Occipital lobe (tissue), 3 donors: Measurements from ENCODE around the gene CRX. TPM values are rescaled to one million over a fixed set of nuclear protein-coding genes. Genes with fewer than 3 reads are reported as not detected.
"Not testable (repeated sequence)": the region's sequence is repeated elsewhere in the genome, so short reads cannot be mapped to it uniquely, and the experiment has no call there.

Experiments used
- DNase-seq: peaks from one replicate; lab custom pipeline; 2025; lab: John Stamatoyannopoulos, UW
- small RNA-seq: library from RNA; depleted of rRNA; stranded (forward); fragments of <200 nt; gene quantifications from one replicate; pipeline ENCODE3, GENCODE V24; 2014
- total RNA-seq: library from RNA; depleted of rRNA; stranded (reverse); fragments of >200 nt; gene quantifications from one replicate; pipeline ENCODE4 v1.2.3, GENCODE V29; 2014

CRX gene
- total RNA-seq, 1 donor from 2014 or later: not detected

DNA sequence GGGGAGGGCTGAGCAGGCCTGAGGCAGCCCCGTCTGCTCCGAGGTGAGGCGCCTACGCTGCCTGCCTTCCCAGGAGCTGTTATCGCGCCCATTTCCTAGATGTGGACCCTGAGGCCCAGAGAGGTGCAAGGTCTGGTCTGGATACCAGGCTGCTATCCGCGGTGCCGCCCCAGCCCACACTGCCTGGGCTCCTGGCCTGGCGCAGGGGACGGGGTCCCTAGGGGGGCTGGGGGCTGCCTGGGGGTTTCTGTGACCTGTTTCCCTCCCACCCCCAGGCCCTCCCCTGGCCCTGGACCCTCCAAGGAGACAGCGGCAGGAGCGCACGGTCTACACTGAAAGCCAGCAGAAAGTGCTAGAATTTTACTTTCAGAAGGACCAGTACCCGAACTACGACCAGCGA is 38.1 kb downstream of the CRX start:
- DNase-seq: not testable (repeated sequence)

DNA sequence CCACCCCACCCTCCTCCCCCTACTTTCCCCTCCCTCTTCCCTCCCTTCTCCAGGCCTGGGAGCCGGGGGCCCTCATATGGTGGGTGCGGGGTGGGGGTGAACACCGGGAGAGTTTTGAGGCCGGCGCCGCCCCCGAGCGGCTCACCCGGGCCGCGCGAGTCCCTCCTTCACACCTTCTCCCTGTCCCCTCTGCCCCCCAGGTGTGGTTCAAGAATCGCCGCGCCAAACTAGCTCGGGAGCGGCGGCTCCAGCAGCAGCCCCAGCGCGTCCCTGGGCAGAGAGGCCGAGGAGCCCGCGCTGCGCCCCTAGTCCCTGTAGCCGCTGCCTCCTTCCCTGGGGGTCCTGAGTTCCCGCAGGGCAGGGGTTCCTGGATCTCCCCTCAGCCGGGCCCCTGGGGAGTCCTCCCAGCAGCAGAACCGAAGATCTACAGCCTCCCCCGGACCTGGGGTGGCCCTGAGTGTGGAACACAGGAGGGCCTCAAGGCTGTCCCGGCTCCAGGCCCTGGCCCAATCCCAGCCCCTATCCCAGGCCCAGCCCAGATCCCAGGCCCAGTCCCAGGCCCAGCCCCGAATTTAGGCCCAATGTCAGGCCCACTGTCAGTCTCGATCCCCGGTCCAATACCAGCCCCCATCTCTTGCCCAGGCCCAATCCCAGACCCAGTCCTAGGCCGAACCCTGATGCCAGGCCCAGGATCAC is 39.0 kb downstream of the CRX start:
- no peak for DNase-seq

DNA sequence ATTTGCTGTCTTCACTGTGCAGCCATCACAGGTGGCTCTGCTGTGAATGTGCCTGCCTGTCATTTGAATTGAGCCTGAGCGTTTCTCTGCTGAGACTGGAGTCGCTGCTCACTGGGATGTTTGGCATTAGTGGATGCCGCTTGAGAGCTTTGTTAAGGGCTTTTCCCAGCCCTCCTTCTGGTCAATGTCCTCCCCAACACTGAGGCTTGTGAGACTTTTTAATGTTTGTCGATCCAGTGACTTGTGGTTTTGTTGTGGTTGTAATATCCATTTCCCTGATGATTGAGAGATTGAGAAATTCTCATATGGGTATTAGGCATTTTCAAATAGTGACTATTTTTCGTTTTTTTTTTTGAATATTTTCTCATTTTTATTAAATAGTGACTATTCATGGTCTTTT is 39.9 kb downstream of the CRX start:
- DNase-seq: no peak

DNA sequence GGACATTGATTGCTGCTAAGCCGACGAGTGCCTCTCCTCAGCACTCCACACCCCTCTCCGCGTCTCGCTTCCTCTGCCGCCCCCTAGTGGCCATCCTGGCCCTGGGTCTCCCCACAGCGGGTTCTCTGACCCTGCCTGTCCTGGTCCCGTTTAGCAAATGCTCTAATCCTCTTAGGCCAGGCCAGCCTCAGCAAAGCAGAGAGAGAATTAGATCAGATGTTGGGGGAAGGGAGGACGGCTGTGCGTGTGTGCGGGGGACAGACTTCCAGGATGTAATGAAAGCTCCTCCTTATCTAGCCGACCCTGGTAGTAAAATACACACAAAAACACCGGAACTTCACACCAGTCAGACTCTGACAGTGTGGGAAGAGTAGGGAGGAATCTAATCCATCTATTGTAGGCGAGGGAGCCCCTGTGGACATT is 41.8 kb downstream of the CRX start:
- peak; percentile 31 for DNase-seq

DNA sequence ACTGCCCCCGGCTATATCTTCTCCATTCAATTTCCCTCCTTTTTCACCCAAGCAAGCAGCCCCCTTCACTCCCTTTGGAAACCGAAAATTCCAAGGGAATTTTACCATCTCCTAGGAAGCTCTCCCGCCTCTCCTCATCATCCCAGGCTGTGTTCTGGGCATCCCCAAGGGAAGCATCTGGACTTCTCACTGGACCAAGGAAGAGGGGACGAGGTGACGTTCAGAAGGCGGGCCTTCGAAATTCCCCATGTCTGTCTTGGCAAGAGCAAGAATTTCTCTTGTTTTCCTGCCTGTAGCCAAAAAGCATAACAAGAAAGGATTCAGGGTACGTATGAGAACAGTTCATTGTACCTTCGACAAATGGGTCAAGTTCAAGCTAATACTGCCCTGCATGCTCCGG is 43.4 kb downstream of the CRX start:
- DNase-seq: no peak

DNA sequence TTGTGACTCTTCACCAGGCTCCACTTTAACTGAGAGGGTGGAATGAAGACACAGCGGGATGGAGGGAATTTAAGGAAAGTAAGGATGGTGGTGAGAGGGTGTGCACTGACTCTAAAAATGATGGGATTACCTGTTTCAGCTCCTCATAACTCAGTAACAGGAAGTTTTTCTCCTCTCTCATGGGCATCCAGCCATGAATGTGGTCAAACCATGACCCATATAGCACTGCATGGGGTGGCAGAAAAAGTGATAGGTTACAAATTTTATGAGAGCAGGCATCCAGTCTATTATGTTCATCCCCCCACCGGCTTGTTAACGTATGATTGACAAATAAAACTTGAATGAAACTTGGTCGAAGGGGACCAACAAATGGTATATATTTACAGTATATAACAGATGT is 57.2 kb downstream of the CRX start:
- no peak for DNase-seq

DNA sequence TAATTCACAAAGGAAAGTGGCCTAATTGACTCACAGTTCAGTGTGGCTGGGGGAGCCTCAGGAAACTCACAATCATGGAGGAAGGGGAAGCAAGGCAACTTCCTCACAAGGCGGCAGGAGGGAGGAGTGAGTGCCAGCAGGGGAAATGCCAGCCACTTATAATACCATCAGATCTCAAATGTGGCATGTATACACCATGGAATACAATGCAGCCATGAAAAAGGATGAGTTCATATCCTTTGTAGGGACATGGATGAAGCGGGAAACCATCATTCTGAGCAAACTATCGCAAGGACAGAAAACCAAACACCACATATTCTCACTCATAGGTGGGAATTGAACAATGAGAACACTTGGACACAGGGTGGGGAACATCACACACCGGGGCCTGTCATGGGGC is 57.6 kb downstream of the CRX start:
- not testable (repeated sequence) for DNase-seq

DNA sequence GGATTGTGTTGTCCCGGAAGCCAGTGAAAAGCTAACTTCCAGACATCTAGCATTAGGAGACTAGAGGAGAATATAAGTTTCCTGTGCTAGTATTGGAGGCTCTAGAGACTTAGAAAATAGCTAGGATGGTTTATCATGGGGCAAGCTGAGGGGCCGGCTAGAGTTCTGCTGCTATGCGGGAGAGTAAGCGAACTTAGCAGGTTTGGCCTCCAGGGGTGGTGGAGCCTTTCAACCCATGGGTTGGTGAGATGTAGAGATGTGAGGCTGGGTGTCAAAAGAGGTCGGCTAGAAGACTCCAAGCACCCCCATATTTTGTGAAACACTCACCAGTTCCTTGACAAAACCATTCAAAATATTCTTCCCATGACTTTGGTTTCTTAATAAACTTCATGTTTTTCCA is 60.0 kb downstream of the CRX start:
- no peak for DNase-seq

DNA sequence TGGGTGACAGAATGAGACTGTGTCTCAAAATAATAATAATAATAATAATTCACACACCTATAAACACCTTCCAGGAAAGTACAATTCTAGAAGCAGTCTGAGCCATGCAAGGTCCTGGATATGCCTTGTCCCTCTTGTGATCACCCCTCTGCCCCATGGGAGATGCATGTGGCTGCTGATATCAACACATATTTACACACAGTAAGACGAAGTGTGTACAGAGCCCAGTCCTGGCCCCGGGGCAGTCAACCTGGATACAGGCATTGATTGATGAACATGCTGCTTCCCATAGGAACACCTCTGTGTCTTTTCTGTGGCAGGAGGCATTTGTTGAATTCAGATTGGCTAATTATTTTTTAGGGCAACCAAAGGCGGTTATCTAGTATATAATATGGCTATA is 61.2 kb downstream of the CRX start:
- no peak for DNase-seq

DNA sequence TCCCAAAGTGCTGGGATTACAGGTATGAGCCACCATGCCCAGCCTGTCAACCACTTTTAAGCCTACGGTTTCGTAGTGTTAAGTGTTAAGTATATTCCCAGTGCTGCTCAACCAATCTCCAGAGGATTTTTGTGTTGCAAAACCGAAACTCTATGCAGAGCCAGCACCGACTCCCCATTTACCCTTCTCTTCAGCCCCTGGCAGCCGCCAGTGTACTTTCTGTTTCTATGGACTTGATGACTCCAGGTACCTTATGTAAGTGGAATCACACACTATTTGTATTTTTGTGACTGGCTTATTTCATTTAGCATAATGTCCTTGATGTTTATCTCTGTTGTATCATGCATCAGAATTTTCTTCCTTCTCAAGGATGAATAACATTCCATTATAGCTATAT is 63.3 kb downstream of the CRX start:
- DNase-seq: no peak

DNA sequence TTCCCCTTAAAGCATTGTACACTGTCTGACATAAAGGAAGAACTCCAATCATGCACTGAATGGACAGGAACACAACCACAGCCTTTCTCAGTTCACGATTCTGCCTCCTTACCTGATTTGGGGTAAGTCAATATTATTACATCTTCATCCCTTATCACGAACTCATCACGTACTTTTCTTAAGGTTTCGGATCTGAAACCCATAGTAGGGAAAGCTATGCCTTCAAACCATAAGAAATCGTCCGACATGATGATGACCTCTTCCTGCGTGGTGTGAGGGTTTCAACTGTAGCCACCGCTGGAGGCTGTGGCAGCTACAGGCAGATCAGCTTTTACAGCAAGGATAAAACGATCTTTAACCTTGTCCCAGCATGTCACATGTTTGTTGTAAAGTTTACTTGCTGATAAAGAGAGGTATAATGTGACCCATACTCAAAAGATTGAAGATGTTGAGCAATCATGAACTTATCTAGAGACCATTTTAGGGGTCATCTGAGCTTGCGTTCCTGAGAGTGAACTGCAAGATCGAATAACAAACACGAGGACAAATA is 64.3 kb downstream of the CRX start, which contains the start of gene SULT2A1:
Gene SULT2A1, minus strand, starts transcription at position 306 of the 550 bp plus-strand sequence. Its CDS starts 58 bp downstream, at position 248.
- no peak for DNase-seq

DNA sequence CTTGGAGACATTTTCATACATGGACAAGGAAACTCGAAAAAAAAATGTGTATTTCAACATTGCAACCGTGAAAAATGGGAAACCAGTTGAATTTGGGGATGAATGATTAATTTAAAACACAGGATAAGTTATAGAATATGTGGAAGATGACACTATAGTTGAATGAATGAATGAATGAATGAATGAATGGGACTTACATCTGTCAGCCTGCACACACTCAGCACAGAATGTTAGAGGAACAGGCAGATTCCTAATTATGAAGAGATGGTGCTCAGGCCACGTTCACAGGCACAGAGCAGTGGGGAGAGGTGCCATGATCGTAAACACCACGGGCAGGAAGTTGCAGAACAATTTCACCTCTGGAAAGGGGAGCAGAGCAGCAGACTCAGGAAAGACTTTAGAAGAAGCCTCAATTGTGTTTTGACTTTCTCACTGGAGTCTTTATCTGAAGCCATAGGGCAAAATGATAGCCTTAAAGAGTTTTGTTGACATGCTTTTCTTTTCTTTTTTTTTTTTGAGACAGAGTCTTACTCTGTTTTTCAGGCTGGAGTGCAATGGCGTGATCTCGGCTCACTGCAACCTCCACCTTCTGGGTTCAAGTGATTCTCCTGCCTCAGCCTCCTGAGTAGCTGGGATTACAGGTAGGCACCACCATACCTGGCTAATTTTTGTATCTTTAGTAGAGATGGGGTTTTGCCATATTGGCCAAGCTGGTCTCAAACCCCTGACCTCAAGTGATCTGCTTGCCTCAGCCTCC is 69.3 kb downstream of the CRX start:
- no peak for DNase-seq

DNA sequence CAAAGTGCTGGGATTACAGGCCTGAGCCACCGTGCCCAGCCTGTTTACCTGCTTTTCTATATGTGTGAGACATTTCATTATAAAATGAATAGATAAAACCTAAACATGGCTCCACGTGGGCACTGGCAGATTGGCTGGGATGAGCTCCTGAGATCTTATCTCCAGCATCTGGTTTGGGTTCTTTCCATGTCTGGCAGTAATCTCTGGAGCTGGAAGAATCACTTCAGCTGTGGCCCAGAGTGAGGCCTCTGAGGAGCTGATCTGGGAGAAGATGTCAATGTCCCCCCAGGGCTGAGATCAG is 69.8 kb downstream of the CRX start:
- DNase-seq: no peak

DNA sequence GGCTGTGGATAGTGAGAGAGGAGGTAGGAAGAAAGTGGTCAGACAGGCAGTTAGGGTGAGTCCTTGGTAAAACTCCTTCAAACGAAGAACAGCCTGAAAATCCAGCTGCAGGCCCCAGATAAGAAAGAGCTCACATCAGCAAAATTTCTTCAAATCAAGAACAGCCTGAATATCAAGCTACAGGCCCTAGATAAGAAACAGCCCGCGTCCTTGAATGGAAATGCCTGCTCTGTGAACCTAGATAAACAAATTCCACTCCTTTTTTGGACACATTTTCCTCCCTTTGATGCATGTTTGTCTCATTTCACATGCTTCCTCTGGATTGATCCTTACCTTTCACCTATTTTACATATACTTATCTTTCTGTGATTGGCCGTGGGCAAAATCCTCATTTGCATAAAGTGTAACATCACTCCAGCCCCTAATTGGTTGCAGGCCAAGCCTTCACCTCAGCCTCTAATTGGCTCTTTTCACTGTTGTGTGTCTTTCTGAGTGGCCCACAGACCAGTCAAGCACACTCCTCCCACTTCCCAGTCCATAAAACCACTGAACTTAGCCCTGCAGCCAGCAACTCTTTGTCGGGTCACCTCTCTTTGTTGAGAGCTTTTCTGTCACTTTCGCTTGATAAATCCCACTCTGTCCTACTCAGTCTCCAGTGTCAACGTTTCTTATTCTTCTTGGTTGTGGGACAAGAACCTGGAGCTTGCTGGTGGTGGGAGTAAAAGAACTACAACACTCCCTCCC is 70.4 kb downstream of the CRX start:
- no peak for DNase-seq

Small RNAs within 50 kb of the gene (small RNA-seq; reads per million reads assigned to genes)
- gene AC008745.1: not detected

Other genes with a start within 250 kb of the CRX start
- not detected for gene ZNF541, start 248.8 kb upstream of the CRX start, total RNA-seq
- gene BICRA, start 212.8 kb upstream of the CRX start, total RNA-seq: 9.8 TPM
- 2.2 TPM for gene EHD2, start 108.5 kb upstream of the CRX start, total RNA-seq
- gene NOP53, start 76.4 kb upstream of the CRX start, total RNA-seq: 52.4 TPM
- 151 TPM for gene SELENOW, start 43.2 kb upstream of the CRX start, total RNA-seq
- not detected for gene TPRX1, start 17.4 kb upstream of the CRX start, total RNA-seq
- not detected for gene TPRX2, start 37.3 kb downstream of the CRX start, total RNA-seq
- gene SULT2A1, start 64.4 kb downstream of the CRX start, total RNA-seq: not detected
- not detected for gene BSPH1, start 170.2 kb downstream of the CRX start, total RNA-seq
- not detected for gene ELSPBP1, start 172.7 kb downstream of the CRX start, total RNA-seq
- not detected for gene CABP5, start 222.1 kb downstream of the CRX start, total RNA-seq